AG08395 (cell line): Measurements from ENCODE around the gene COL7A1.
A peak's percentile ranks its signal among the peaks of the same experiment; 100 is the strongest.

Source experiments
- DNase-seq: peaks from one replicate; pipeline ENCODE4 v3.0.0; 2012; ENCODE audit warnings: mixed read lengths, low spot score

Gene COL7A1

GRCh38 chr3:48595075-48595525 lies at the start of gene COL7A1:
Gene COL7A1, minus strand, starts transcription at chr3:48595329. Its CDS starts 170 bp downstream, at chr3:48595159.
- peak; percentile 52 for DNase-seq

DNA sequence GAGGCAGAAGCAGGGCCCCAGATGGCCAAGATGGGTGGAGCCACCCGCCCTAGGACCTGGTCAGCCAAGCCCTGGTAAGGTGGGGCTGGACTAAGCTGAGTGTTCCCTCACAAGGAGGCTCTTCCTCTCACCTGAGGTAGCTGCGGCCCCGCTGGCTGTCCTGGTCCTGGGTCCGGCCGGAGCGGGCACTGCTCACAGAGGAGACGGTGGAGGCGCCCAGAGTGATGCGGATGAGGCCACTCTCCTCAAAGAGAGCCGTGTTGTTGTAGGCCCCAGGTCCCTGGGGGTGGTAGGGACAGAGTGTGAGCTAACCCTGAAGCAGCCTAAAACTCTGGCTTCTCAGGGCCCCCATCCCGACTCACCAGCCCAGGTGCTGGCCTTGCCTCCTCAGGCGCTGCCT lies 47.5 kb upstream of the COL7A1 start:
- DNase-seq, result no peak

- no peak for DNase-seq
Observed at GRCh38 chr3:48641396-48641795, 46.3 kb upstream of the COL7A1 start.

DNA sequence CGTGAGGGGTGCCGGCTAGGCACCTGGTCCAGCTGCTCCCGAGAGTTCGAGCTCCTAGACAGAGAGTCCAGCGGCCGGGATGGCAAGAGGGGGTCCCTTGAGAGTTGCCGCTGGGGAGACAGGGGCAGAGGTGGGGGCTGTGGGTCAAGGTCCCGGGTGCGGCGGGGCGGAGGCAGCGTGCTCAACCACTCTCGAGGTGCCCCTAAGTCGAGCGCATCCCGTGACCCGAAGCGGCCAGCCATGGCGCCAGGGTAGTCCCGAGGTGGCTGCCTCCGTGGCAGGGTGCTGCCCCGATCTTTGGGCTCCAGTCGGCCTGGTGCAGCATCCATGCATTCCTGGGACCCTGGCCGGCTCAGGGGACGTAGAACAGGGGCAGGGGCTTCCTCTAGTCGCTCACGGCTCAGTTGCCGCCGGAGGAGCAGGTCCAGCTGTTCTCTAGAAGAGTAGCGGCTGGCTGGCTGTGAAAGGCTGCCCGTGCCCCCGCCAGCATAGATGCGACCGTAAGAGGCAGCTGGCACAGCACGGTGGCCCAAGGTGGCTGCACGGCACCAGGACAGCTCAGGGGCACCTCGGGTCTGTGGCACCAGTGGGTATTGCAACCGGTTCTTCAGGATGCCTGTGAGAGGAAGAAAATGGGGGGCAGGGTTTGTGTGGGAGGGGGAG lies 44.9 kb upstream of the COL7A1 start:
- DNase-seq, result no peak

DNA sequence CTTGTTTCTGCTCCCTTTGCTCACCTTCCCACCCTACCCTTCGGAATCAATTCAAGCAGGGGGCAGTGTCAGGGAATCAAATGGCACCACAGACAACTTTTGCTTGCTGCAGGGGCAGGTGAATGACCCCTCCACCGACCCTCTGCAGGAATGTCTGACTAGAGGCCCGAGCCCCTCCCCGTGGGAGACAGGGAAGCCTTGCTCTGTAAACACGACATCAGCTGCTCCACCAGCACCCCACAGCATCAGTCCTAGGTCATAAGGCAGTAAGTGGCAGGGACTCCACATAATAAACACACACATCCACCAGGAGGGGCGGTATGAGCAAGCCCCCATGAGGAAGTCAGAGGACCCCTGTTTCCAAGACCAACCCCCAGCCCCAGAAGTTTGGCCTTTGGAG lies 42.2 kb upstream of the COL7A1 start:
- no peak for DNase-seq

DNA sequence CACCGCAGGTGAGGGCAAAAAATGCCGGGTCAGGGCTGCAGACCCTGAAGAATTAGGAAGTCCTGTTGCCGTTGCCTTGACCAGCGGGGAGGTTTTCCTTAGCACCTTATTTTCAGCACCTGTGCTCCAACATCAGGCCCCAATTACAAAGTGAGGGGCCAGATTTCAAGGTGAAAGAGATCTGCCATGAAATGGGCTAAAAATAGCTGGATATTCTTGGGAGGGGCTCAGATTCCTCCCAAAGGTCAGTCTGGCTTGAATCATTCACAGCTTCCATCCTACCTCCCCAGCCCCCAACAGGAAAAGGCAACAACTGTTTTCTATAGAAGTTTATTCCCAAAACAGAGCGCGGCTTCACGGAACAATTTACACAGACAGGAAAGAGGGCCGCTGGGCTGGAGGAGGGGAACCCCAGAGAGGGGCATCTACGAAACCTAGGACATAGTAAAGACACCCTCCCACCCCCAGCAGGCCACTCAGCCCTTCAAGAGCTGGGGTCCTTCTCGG lies 41.1 kb upstream of the COL7A1 start:
- no peak for DNase-seq

- DNase-seq, result peak; percentile 100
Observed at GRCh38 chr3:48635222-48636021, 40.3 kb upstream of the COL7A1 start, which contains the start of gene SLC26A6. Gene SLC26A6, minus strand, starts transcription at chr3:48635461. Its CDS starts 68 bp downstream, at chr3:48635393.

DNA sequence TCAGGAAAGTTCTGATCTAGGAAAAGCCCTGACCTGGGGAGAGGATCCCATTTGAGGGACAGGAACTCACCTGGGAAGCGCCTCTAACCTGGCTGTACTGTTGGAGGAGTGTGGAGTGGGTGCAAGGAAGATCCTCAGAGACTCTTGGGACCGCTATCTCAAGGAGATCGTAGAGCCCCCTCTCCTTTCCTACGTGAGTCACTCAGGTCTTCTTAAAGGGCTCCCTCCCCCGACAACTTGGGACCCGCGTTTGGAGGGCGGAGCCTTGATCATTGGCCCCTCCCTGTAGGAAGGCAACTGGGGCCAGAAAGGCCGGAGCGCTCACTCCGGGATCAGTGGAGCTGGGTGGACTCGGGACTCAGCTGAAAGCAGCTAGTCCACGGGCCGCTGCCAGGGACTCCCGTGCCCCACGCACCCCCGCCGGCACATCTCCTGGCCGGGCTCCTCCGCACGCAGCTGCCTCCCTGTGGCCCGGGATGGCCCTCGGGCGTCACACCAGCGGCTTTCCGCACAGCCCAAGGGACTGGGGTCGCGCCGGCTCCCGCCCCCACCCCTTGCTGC lies 39.6 kb upstream of the COL7A1 start:
- DNase-seq, result peak; percentile 78

DNA sequence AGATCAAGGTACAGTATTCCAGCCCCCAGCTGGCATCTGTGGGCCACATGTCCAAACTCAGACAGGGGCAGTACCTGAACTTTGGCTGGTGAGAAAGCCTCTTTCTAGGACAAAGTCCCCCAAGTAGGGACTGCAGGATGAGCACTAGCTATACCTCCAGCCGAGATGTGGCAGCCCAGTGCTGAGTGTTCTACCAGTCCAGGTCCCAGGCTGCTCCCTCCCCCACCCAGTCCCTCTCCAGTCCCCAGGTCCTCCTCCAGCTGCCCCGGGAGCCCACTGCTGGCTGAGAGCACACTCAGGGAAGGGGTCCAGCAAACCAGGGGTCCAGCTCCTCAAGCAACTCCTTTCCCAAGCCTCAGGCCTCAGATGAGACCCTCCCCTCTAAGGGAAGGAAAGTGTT lies 38.6 kb upstream of the COL7A1 start:
- DNase-seq, result no peak

GRCh38 chr3:48633256-48633655 lies 38.1 kb upstream of the COL7A1 start:
- no peak for DNase-seq

DNA sequence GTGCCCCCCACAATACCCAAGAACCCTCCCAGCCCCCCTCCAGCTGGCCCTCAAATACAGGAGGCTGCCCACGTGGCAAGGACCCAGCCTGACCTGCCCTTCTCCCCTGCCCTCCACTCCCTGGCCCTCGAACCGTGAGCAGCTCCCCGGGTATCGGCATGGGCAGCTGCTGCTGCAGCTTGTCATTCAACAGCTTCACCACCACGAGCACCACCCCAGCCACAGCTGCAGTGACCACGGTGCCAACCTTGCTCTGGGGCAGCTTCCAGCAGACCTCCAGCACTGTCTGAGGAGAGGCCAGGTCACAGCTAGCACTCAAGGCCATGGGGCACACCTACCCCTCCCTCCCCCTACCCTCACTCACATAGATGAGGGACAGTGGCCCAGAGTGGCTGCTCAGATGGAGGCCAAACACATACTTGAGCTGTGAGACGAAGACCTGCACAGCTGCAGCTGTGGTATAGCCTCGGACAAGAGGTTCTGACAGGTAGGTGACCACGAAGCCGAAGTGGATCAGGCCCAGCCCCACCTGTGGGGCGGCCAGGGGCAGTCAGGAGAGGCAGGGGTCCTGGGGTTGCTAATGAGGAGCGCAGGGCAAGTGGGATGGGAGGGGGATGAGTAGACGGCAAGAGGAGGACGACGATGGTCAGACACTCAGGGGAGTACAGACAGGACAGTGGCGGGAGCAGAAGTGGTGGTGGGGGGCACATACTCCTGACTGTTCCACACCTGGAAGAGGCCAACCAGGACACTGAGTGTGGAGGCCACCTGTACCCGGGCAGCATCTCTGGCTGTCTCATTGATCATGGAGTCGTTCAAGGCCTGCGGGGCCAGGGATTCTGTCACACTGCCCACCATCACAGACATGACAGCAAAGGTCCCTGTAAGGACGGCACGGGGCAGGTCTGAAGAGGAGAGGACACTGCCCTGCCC lies 36.7 kb upstream of the COL7A1 start:
- DNase-seq, result no peak

DNA sequence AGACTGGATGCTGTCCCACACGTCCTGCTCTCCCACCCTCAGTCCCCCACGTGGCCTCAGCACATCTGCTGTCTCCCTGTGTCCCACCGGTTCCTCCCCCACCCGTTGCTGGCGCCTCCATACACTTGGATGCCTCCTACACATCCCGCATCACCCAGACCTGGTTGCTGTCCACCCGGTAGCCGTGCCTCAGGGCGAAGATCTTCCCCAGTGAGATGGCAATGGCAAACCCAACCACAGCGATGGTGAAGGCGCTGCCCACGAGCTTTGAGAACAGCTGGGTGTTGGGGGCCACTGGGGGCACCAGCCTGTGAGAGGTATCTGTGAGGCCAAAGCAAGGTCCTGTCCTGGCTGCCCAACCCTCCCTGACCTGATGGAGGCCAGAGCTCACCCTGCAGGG lies 35.7 kb upstream of the COL7A1 start:
- DNase-seq, result no peak

DNA sequence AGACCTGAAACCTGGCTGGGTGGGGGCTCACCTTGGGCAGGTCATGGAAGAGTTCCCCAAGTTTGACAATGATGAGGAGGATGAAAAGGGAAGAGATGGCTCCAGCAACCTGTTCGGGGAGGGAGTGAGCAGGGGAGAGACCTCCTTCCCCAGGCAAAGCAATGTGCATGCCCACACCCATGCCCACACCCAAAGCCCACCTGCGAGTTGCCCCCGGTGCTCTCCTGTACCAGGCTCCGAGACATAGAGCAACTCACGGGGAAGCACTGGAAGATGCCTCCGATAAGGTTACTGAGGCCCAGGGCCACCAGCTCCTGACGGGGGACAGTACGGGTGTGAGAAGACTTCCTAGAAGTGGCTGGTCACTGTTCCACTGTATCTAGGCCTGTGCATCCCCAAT lies 35.3 kb upstream of the COL7A1 start:
- no peak for DNase-seq

- no peak for DNase-seq
Observed at GRCh38 chr3:48629894-48630293, 34.8 kb upstream of the COL7A1 start.

DNA sequence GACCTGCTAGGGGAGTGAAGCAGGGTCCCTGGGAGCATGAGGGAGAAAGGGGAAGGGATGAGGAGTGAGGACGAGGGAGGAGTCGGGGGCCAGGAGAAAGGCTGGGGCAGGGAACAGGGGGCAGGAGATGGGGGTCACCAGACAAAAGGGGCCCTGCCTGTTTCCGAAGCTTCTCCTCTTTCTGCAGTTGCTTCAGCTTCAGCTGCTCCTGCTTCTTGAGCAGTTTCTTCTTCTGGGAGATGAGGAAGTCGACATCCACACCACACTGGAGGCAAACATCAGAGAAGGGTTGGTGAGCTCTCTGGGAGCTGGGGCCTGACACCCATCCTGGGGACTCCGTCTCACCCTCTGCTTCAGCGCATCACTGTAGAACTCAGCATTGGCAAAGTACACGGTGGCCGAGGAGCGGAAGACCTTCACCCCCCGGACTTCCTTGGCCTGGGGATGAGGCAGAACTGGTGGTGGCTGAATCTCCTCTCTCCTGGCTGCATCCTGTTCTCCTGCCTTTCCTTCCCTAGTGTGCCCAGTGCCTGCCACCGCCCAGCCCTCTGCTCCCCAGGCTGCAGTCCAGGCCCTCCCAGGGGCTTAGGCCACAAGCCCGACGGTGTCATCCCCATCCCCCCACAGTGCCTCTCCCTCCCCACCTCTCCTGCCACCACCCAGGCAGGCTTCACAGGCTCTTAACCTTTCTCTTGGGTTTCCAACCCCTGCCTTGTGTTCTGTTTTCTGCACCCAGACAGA lies 33.3 kb upstream of the COL7A1 start:
- no peak for DNase-seq

- no peak for DNase-seq
Observed at GRCh38 chr3:48625600-48625999, 30.5 kb upstream of the COL7A1 start.

GRCh38 chr3:48624767-48625166 lies 29.6 kb upstream of the COL7A1 start:
- no peak for DNase-seq

DNA sequence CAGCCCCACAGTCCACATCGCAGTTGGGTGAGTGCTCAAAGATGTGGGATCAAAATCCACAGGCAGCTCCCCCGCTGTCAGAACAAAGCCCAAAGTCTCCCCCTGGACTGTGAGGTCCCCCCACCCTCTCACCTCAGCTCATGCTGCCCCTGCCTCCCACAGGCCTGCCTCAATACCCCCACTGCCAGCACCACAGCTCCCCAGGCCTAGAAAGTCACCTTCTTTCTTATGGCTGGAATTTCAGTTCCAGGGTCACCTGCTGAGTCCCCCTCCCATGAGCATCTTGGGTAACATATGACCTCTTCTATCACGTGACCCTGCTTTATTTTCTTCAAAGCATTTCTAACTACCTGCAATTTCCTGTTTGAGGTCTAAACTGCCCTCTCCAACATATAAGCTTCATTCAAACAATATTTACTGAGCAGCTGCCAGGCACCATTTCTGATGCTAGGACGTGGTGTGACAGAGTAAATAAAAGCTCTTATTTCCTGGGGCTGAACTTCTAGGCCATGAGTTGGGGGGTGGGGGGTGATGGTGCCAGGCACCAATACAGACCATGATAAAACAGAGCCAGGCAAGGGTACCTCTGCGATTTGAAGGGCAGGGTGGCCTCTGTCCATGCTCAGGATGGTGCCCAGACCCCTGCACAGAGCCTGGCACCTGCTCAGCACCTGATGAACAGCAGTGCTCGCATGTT lies 28.9 kb upstream of the COL7A1 start:
- no peak for DNase-seq

DNA sequence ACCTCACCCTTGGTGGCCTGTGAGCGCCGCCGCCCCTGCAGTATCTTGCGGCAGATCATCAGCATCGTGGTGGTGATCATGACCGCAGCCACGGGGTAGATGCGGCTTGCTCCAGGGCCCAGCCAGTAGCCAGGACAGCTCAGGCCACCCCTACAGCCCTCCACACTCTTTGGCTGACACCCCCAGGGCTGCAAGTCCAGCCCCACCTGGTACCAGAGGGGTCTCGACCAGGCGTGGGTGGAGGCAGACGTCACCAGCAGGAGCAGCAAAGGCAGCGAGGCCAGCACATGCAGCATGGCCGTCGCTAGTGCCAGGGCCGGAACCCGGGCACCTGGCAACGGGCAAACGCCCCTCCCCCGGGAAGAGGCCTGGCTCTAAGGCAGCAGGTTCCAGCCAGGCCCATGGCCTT lies 26.3 kb upstream of the COL7A1 start, which contains the start of gene TMEM89:
TMEM89 (minus strand) TSS at position 309 of the 409 bp plus-strand sequence; CDS start at position 296, 13 bp downstream.
- DNase-seq, result no peak
